Measurements from ENCODE around the gene ABCB6. TPM values are rescaled to one million over a fixed set of nuclear protein-coding genes. Genes with fewer than 3 reads are reported as not detected.

Gene ABCB6
- total RNA-seq, 1 experiment from 2014 or later: 14.3 TPM

DNA sequence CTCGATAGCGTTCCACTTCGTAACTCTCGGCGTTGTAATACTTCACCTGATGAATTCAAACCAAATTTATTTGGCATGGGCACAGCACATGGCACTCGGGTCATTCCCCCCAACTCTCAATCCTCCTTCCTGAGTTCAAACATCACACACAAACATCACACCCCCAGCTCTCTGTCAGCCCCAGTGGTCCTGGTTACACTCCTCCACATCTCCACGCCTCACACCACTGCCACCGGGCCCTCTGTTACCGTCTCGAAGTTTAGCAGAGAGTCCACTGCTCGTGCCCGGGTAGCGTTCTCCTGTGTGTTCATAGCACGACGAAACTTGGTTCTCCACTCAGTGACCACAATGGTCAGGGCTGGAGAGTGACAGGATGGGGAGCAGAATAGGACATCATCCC lies 4.6 kb downstream of the ABCB6 start:
- H3K36me3 ChIP-seq (ENCODE audit: insufficient read depth, low read length): peaks cover 23% of the 10 kb centered on the region
- DNase-seq: no peak
- peaks cover 27% of the 10 kb centered on the region for H3K79me2 ChIP-seq (ENCODE audit: low read length)
- H3K9me3 ChIP-seq (ENCODE audit: low read length): no peaks in the 10 kb centered on the region
- H3K4me3 ChIP-seq (ENCODE audit: low read length): no peak overlapping the region
- no peaks in the 10 kb centered on the region for H3K27me3 ChIP-seq (ENCODE audit: low read length)
- no peak overlapping the region for H3K27ac ChIP-seq (ENCODE audit: low read length)
- H3K4me1 ChIP-seq (ENCODE audit: low read length): peaks cover 24% of the 10 kb centered on the region
- H3K4me2 ChIP-seq (ENCODE audit: low read depth, low read length, poor library complexity, severe bottlenecking): no peak overlapping the region
- no peak overlapping the region for H3K9ac ChIP-seq (ENCODE audit: low read length)
- no peak overlapping the region for H2AFZ ChIP-seq (ENCODE audit: low read length)
- H3K9me2 ChIP-seq (replicated peaks; ENCODE audit: insufficient read depth, low read length): no peaks in the 10 kb centered on the region
- no peaks in the 10 kb centered on the region for H4K20me1 ChIP-seq (ENCODE audit: insufficient read depth, low read depth, low read length)

DNA sequence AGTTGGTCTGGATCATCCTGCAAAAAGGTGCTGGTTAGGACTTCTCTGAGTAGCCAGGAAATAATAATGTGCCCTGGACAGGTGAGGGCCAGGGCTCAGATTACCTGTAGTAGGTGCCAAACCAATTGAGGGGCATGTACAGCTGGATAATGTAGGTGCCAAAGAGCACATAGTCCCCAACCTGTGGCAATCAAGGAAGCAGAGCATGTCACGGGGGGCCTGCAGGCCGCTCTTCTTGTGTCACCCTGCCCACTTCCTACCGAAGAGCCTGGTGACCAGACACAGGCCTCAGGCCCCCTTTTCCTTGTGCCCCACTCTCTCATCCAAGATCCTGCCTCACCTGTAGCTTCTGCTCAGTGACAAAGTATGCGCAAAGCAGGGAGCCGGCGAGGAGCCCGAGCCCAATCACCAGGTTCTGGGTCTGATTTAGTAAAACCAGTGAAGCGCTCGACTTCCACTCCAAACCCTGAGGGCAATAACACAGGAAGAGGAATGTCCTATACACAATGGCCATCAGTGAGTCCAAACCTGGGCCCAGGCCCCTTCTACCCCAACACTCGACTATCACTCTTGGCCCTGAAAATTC lies 5.2 kb downstream of the ABCB6 start:
- Histone ChIP-seq H3K79me2 (ENCODE audit: low read length) (peaks cover 27% of the 10 kb centered on the region), H3K9me3 (ENCODE audit: low read length) (no peaks in the 10 kb centered on the region), H3K27me3 (ENCODE audit: low read length) (no peaks in the 10 kb centered on the region), H3K27ac (ENCODE audit: low read length) (no peak overlapping the region), H4K20me1 (ENCODE audit: insufficient read depth, low read depth, low read length) (no peaks in the 10 kb centered on the region), H3K4me3 (ENCODE audit: low read length) (no peak overlapping the region), H3K4me2 (ENCODE audit: low read depth, low read length, poor library complexity, severe bottlenecking) (no peak overlapping the region), H3K36me3 (ENCODE audit: insufficient read depth, low read length) (peaks cover 27% of the 10 kb centered on the region), H2AFZ (ENCODE audit: low read length) (no peak overlapping the region), H3K9ac (ENCODE audit: low read length) (no peak overlapping the region), H3K9me2 (replicated peaks; ENCODE audit: insufficient read depth, low read length) (no peaks in the 10 kb centered on the region), H3K4me1 (ENCODE audit: low read length) (peaks cover 20% of the 10 kb centered on the region)
- DNase-seq: peak; percentile 16

DNA sequence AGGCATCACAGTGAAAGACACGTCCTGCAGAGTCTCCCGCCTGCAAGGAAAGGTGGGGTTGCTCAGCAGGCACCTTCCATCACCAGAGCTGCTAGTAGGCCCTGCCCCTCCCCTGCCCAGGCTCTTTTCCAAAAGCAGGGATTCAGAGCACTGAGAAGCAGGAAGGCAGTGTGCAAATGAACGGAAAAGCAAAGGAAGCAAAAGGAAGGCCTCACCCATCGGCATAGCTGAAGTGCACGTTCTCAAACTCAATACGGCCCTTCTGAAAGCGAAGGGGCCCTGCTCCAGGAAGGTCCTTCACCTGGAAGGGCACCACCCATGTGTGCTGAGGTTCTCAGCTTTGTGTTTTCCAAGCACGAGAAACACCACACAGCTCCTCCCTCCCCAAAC lies 5.7 kb downstream of the ABCB6 start:
- peaks cover 15% of the 10 kb centered on the region for H3K4me1 ChIP-seq (ENCODE audit: low read length)
- H3K9me2 ChIP-seq (replicated peaks; ENCODE audit: insufficient read depth, low read length): no peaks in the 10 kb centered on the region
- H3K9me3 ChIP-seq (ENCODE audit: low read length): no peaks in the 10 kb centered on the region
- H3K4me3 ChIP-seq (ENCODE audit: low read length): no peak overlapping the region
- DNase-seq: peak; percentile 6
- H3K27ac ChIP-seq (ENCODE audit: low read length): no peak overlapping the region
- H3K27me3 ChIP-seq (ENCODE audit: low read length): no peaks in the 10 kb centered on the region
- H2AFZ ChIP-seq (ENCODE audit: low read length): no peak overlapping the region
- H3K4me2 ChIP-seq (ENCODE audit: low read depth, low read length, poor library complexity, severe bottlenecking): no peak overlapping the region
- peaks cover 22% of the 10 kb centered on the region for H3K79me2 ChIP-seq (ENCODE audit: low read length)
- no peaks in the 10 kb centered on the region for H4K20me1 ChIP-seq (ENCODE audit: insufficient read depth, low read depth, low read length)
- H3K9ac ChIP-seq (ENCODE audit: low read length): no peak overlapping the region
- peaks cover 31% of the 10 kb centered on the region for H3K36me3 ChIP-seq (ENCODE audit: insufficient read depth, low read length)

DNA sequence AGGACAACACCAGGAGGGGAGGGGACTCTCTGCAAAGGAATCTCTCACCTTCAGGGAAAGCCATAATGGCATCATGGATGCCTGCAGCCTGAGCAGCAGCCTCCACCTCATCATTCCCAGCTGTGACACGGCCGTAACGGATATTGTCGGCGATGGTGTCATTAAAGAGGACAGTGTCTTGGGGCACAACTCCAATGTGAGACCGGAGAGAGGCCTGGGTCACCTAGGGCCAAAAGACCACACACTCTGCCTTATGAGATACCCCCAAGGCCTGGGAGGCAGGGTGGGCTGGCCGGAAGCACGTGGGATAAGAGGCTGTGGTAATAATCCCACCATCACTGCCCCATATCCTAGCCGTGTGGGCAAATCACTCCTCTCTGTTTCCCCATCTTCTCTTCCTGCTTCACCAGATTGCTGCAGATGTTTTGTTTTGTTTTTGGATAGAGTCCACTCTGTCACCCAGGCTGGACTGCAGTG lies 7.8 kb downstream of the ABCB6 start:
- Histone ChIP-seq H3K27ac (ENCODE audit: low read length) (no peak overlapping the region), H3K4me2 (ENCODE audit: low read depth, low read length, poor library complexity, severe bottlenecking) (no peak overlapping the region), H3K27me3 (ENCODE audit: low read length) (no peaks in the 10 kb centered on the region), H3K4me1 (ENCODE audit: low read length) (peaks cover 14% of the 10 kb centered on the region), H3K9me2 (replicated peaks; ENCODE audit: insufficient read depth, low read length) (no peaks in the 10 kb centered on the region), H3K79me2 (ENCODE audit: low read length) (0 out of 2 replicates have a peak, but pooled peaks cover 6% of the 10 kb centered on the region), H3K4me3 (ENCODE audit: low read length) (no peak overlapping the region), H4K20me1 (ENCODE audit: insufficient read depth, low read depth, low read length) (no peaks in the 10 kb centered on the region), H2AFZ (ENCODE audit: low read length) (no peak overlapping the region), H3K9me3 (ENCODE audit: low read length) (no peaks in the 10 kb centered on the region), H3K36me3 (ENCODE audit: insufficient read depth, low read length) (peaks cover 31% of the 10 kb centered on the region), H3K9ac (ENCODE audit: low read length) (no peak overlapping the region)
- peak; percentile 32 for DNase-seq

DNA sequence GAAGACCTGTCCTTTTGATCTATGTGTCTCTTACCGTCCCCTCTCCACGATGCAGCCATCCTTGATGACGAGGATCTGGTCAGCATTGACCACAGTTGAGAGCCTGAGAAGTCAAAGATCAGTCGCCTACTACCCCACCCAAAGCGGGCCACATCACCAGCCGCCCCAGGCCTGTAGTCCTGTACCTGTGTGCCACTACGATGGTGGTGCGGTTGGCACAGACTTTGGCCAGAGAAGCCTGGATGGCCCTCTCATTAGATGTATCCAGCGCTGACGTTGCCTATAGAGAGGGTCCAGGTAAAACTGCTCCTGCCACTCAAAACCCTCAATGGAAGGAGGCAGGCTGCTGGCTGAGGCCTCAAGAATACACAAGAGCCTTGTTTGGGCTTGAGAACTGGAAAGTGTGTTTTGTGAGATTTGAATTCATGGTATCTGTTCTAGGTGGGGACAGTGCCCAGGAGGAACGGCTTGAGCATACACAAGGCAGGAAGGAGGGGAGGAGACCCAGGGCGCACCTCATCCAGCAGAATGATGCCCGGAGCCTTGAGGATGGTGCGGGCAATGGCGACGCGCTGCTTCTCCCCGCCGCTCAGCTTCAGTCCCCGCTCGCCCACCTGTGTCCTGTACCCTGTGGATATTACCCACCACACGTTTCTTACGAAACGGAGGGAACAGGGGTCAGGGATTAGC lies 8.4 kb downstream of the ABCB6 start:
- Histone ChIP-seq H2AFZ (ENCODE audit: low read length) (no peak overlapping the region), H3K36me3 (ENCODE audit: insufficient read depth, low read length) (peaks cover 31% of the 10 kb centered on the region), H3K9me3 (ENCODE audit: low read length) (no peaks in the 10 kb centered on the region), H3K9me2 (replicated peaks; ENCODE audit: insufficient read depth, low read length) (no peaks in the 10 kb centered on the region), H3K4me3 (ENCODE audit: low read length) (no peak overlapping the region), H3K4me2 (ENCODE audit: low read depth, low read length, poor library complexity, severe bottlenecking) (no peak overlapping the region), H3K4me1 (ENCODE audit: low read length) (peaks cover 16% of the 10 kb centered on the region), H3K27ac (ENCODE audit: low read length) (no peak overlapping the region), H4K20me1 (ENCODE audit: insufficient read depth, low read depth, low read length) (no peaks in the 10 kb centered on the region), H3K79me2 (ENCODE audit: low read length) (0 out of 2 replicates have a peak, but pooled peaks cover 2% of the 10 kb centered on the region), H3K9ac (ENCODE audit: low read length) (no peak overlapping the region), H3K27me3 (ENCODE audit: low read length) (no peaks in the 10 kb centered on the region)
- DNase-seq: peak; percentile 10

DNA sequence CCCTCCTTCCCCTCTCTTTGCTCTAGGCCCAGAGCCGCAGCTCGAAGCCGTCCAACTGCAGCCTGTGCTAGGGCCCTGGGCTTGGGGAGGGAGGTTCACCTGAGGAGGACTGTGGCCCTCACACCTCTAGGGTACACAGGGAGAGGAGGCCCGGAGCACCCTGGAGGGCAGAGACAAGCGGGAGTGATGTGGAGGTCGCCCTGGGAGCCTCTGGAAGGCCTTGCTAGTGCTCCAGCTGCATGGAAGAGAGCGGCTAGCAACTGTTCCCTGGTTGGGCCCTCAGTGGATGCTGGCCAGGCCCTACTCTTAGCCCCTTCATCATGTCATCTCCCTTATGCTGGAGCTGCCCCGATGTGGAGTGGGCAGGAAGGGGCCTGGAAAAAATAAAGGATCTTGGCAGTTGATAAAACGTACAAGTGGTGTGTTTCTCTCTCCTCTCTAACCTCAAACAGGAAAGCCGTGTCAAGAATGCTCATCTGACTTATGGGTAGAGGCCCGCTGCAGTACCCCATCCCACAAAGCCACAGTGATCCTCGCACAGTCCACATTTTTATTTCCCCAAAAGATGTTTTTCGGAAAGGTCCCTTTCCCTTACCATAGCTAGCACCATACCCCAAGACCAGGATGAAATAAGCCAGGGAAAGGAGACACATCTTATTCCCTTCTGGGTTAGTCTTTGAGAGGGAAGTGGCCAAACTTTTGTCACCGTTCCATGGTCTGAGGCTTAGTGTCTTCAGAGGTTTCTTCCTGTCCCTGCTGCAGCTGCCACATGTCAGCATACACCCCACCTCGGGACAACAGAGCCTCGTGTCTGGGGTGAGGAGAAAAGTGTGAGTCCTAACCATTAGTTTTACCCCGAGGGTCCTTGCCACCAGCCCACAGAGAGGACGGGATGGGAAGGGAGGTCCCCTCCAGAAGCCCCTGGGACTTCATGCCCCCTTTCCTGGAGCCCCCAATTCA lies 9.2 kb downstream of the ABCB6 start:
- Histone ChIP-seq H3K9ac (ENCODE audit: low read length) (no peak overlapping the region), H3K79me2 (ENCODE audit: low read length) (no peaks in the 10 kb centered on the region), H2AFZ (ENCODE audit: low read length) (no peak overlapping the region), H3K4me2 (ENCODE audit: low read depth, low read length, poor library complexity, severe bottlenecking) (no peak overlapping the region), H3K27me3 (ENCODE audit: low read length) (no peaks in the 10 kb centered on the region), H3K36me3 (ENCODE audit: insufficient read depth, low read length) (peaks cover 23% of the 10 kb centered on the region), H4K20me1 (ENCODE audit: insufficient read depth, low read depth, low read length) (no peaks in the 10 kb centered on the region), H3K27ac (ENCODE audit: low read length) (no peak overlapping the region), H3K4me1 (ENCODE audit: low read length) (peaks cover 16% of the 10 kb centered on the region), H3K9me3 (ENCODE audit: low read length) (peaks cover 4% of the 10 kb centered on the region), H3K9me2 (replicated peaks; ENCODE audit: insufficient read depth, low read length) (no peaks in the 10 kb centered on the region), H3K4me3 (ENCODE audit: low read length) (no peak overlapping the region)
- DNase-seq: peak; percentile 34

DNA sequence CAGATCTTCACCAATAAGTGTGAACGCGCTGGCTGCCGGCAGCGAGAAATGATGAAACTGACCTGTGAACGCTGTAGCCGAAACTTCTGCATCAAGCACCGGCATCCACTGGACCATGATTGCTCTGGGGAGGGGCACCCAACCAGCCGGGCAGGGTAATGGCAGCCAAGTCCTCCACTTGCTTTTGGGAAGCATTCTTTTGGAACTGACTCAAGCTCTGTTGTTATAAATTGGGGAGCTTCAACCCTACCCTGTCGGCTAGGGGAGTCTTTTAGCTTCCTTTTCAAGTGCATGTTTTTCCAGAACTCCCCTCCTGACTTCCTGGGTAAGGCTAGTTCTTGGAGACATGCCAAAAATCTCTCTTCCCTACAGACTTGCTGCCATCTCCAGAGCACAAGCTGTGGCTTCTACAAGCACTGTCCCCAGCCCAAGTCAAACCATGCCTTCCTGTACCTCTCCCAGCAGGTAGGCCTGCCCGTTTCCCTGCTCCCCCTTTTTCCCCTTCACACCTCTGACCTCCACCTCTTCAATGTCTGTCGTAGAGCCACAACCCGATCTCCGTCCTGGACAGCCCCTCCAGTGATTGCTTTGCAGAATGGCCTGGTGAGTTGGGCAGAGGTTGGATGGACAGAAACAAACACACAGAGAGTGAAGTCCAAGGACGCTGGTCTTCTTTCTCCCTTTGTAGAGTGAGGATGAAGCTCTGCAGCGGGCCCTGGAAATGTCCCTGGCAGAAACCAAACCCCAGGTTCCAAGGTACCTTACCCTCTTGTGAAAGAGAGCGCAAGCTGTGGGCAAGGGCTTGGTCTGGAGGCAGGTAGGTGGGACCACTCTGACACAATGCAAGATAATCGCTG lies 10.6 kb downstream of the ABCB6 start:
- H3K4me1 ChIP-seq (ENCODE audit: low read length): peaks cover 16% of the 10 kb centered on the region

More for the DNA sequence above, 10.6 kb downstream of the ABCB6 start:
- H3K27ac ChIP-seq (ENCODE audit: low read length): no peak overlapping the region
- H3K27me3 ChIP-seq (ENCODE audit: low read length): no peaks in the 10 kb centered on the region
- H4K20me1 ChIP-seq (ENCODE audit: insufficient read depth, low read depth, low read length): no peaks in the 10 kb centered on the region
- peak overlapping the region; percentile 76; the same call in 1 of the 2 replicates for H3K4me3 ChIP-seq (ENCODE audit: low read length)
- H3K36me3 ChIP-seq (ENCODE audit: insufficient read depth, low read length): peaks cover 13% of the 10 kb centered on the region
- H3K9ac ChIP-seq (ENCODE audit: low read length): peak overlapping the region; percentile 86
- no peaks in the 10 kb centered on the region for H3K9me2 ChIP-seq (replicated peaks; ENCODE audit: insufficient read depth, low read length)
- H2AFZ ChIP-seq (ENCODE audit: low read length): no peak overlapping the region
- no peaks in the 10 kb centered on the region for H3K79me2 ChIP-seq (ENCODE audit: low read length)
- peak overlapping the region; percentile 85 for H3K4me2 ChIP-seq (ENCODE audit: low read depth, low read length, poor library complexity, severe bottlenecking)
- peaks cover 6% of the 10 kb centered on the region for H3K9me3 ChIP-seq (ENCODE audit: low read length)
- peak; percentile 37 for DNase-seq
